ENCODE measurements around the gene TGFB3. TPM values are rescaled to one million over a fixed set of nuclear protein-coding genes. Genes with fewer than 3 reads are reported as not detected.

TGFB3 gene
- total and polyA plus RNA-seq, 9 of the 15 experiments (the other 6 are each of a cell fraction or from before 2014, with no cell fraction given), result 0.39 to 2.0 (median 1.0) TPM

DNA sequence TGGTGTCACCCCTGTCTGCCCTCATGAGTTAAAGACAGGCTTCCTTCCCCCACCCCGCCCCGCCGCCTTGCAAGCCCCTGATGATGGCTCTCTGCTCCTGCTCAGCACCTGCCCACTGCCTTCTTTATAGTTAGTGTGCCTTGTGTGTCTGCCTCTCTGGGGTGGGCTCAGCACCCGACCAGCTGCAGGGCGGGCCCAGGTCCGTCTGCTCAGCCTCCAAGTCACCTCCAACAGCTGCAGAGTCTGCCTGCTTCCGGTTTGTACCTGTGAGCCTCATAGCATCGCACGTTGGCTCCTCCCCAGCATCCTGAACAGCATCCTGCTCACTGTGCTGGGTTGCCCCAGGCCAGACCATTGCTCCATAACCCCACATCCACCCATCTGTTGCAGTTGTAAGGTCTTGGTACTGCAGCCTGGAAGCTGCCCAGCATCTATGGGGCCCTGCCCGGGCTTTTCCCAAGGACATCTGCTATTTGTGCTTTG, 3.5 kb downstream of the TGFB3 start (continued):
- TF ChIP-seq ATF6 (CRISPR knock-in tag; IDR thresholded peaks at IDR 0.05), result no peak
- no peak for TF ChIP-seq POLR2A (conservative IDR thresholded peaks at IDR 0.05)
- TF ChIP-seq TOE1 (IDR thresholded peaks at IDR 0.05; ENCODE audit: borderline replicate concordance), result no peak
- no peak for TF ChIP-seq TOE1 (CRISPR knock-in tag; IDR thresholded peaks at IDR 0.05; ENCODE audit: borderline replicate concordance, low read depth)
- no peak for TF ChIP-seq SMAD1 (IDR thresholded peaks at IDR 0.05; ENCODE audit: low read depth, low read length, partially characterized antibody)

- in situ Hi-C loops (cut with MboI), result loop anchor here (10.0 kb wide), 1 partner anchor 173 kb away; no protein-coding TSS in a partner anchor
- H3K9me1 ChIP-seq (ENCODE audit: control insufficient read depth, insufficient read depth, low read length), result no peaks in the 10 kb centered on the region
- ATAC-seq, result no peak
- H3K27ac ChIP-seq (ENCODE audit: extremely low read depth, low read depth, low read length), result no peak overlapping the region
- WGBS (ENCODE audit: insufficient coverage, low coverage, missing lambda C conversion rate), result 15% methylated on average over 2 of the region's 3 CpGs
- POLR2A ChIA-PET, result interaction anchor here (0.7 kb wide), 1 partner anchor 21 kb away, joined by 3 read pairs; no protein-coding TSS in a partner anchor
- H3K9me3 ChIP-seq (replicated peaks; ENCODE audit: control insufficient read depth, insufficient read depth, low read depth, low read length), result no peaks in the 10 kb centered on the region
- no peaks in the 10 kb centered on the region for H3K27me3 ChIP-seq (ENCODE audit: control insufficient read depth in 2 of 2, insufficient read depth in 2 of 2, low read length in 2 of 2)
- no peaks in the 10 kb centered on the region for H4K20me1 ChIP-seq (replicated peaks; ENCODE audit: control insufficient read depth, insufficient read depth, low read length)
- no peak for DNase-seq (ENCODE audit: extremely low read depth in 1 of 4, low spot score in 3 of 4)
- H3K4me3 ChIP-seq, result no peak overlapping the region
- no peak overlapping the region for H3K9ac ChIP-seq (ENCODE audit: insufficient read depth in 1 of 2, low read depth in 2 of 2, low read length in 2 of 2)
- H3K36me3 ChIP-seq (ENCODE audit: control insufficient read depth, insufficient read depth, low read length), result no peaks in the 10 kb centered on the region
- no peak for FAIRE-seq
- H3K4me2 ChIP-seq (ENCODE audit: insufficient read depth, low read length), result no peak overlapping the region
- BruUV-seq (replicated peaks), result no TSS peak
- peaks cover 0 to 17% of the 10 kb centered on the region in 2 experiments; a peak in 3 of 5 replicates for H3K4me1 ChIP-seq (replicated peaks in 1 of 2; ENCODE audit: control insufficient read depth in 2 of 2, insufficient read depth in 2 of 2, low read length in 2 of 2)
- CTCF ChIA-PET (ENCODE audit: low intra/inter-chr PET ratio), result no interaction called here
- TF ChIP-seq RBM15 (IDR thresholded peaks at IDR 0.05; ENCODE audit: insufficient read depth, low read length) (no peak), NR2C2 (CRISPR knock-in tag; IDR thresholded peaks at IDR 0.05) (no peak), NR2C2 (tag; IDR thresholded peaks at IDR 0.05) (peak; percentile 26; the same call in 1 of the 2 replicates), ZNF609 (CRISPR knock-in tag; IDR thresholded peaks at IDR 0.05; ENCODE audit: borderline replicate concordance) (no peak), CEBPG (CRISPR knock-in tag; IDR thresholded peaks at IDR 0.05) (no peak), CEBPG (tag; conservative IDR thresholded peaks at IDR 0.05 in 1 of 2, IDR thresholded peaks at IDR 0.05 in 1 of 2) (peak in 1 of 2 experiments; percentile 37; a peak in 1 of 4 replicates)
- H3K79me2 ChIP-seq (ENCODE audit: control insufficient read depth, insufficient read depth, low read length), result no peaks in the 10 kb centered on the region
- no peak overlapping the region for H2AFZ ChIP-seq (ENCODE audit: low read depth, low read length)
- intact Hi-C loops (cut with micrococcal nuclease), result loop anchor here (1.0 kb wide), 1 partner anchor 71 kb away; no protein-coding TSS in a partner anchor
These were observed 4.2 kb downstream of the TGFB3 start for GRCh38 chr14:75977582-75977943.

Data from K562 (cell line).